SJCRH30 (cell line): ENCODE data around the gene RAET1E. TPM values are rescaled to one million over a fixed set of nuclear protein-coding genes. Genes with fewer than 3 reads are reported as not detected.
"Not testable (repeated sequence)": the region's sequence is repeated elsewhere in the genome, so short reads cannot be mapped to it uniquely, and the experiment has no call there.

Source experiments
- DNase-seq, 2 experiments: peaks; one replicate each; pipeline ENCODE4 v3.0.0-alpha.2; 2015 to 2020
- H3K27ac ChIP-seq: fragments of 250-450 bp; sonication (Bioruptor Pico); 2 replicates; pipeline ENCODE4 v1.5.1; 2020; ENCODE audit warnings: mild to moderate bottlenecking, moderate library complexity
- H3K27me3 ChIP-seq: fragments of 250-450 bp; sonication (Bioruptor Pico); 2 replicates; pipeline ENCODE4 v1.5.1; 2020; ENCODE audit warnings: mild to moderate bottlenecking, moderate library complexity
- H3K36me3 ChIP-seq: fragments of 250-450 bp; sonication (Bioruptor Pico); 2 replicates; pipeline ENCODE4 v1.5.1; 2020; ENCODE audit warnings: mild to moderate bottlenecking, moderate library complexity
- H3K4me1 ChIP-seq: fragments of 250-450 bp; sonication (Bioruptor Pico); 2 replicates; pipeline ENCODE4 v1.5.1; 2020; ENCODE audit warnings: mild to moderate bottlenecking, moderate library complexity
- H3K4me3 ChIP-seq: fragments of 250-450 bp; sonication (Bioruptor Pico); 2 replicates; pipeline ENCODE4 v1.5.1; 2020; ENCODE audit warnings: mild to moderate bottlenecking, moderate library complexity
- H3K9me3 ChIP-seq: fragments of 250-450 bp; sonication (Bioruptor Pico); replicated peaks from 2 replicates; pipeline ENCODE4 v1.5.1; 2020; ENCODE audit warnings: mild to moderate bottlenecking, moderate library complexity
- total RNA-seq: library from RNA; depleted of rRNA; stranded (reverse); fragments of >200 nt; shearing (Covaris generic); gene quantifications from 2 replicates; pipeline ENCODE4 v1.2.3, GENCODE V29; 2014

RAET1E gene
- total RNA-seq, 1 experiment from 2014 or later: not detected

- no peak for DNase-seq
- Histone ChIP-seq H3K4me1 (no peaks in the 10 kb centered on the region), H3K27me3 (peaks cover 3% of the 10 kb centered on the region; the same call in 1 of the 2 replicates), H3K36me3 (no peaks in the 10 kb centered on the region; the same call in 1 of the 2 replicates), H3K27ac (no peak overlapping the region), H3K9me3 (no peaks in the 10 kb centered on the region; the same call in 1 of the 2 replicates), H3K4me3 (no peak overlapping the region)
Observed at GRCh38 chr6:149876241-149876933, 21.5 kb downstream of the RAET1E start.

GRCh38 chr6:149872233-149872632, 25.7 kb downstream of the RAET1E start:
- H3K9me3 ChIP-seq: peaks cover 3% of the 10 kb centered on the region; the same call in 1 of the 2 replicates
- H3K4me1 ChIP-seq: no peaks in the 10 kb centered on the region
- H3K36me3 ChIP-seq: no peaks in the 10 kb centered on the region; the same call in 1 of the 2 replicates
- H3K27ac ChIP-seq: no peak overlapping the region
- H3K27me3 ChIP-seq: peaks cover under 1% of the 10 kb centered on the region; the same call in 1 of the 2 replicates
- H3K4me3 ChIP-seq: no peak overlapping the region
- DNase-seq: no peak

GRCh38 chr6:149871182-149871581, 26.7 kb downstream of the RAET1E start:
- peaks cover 3% of the 10 kb centered on the region; the same call in 1 of the 2 replicates for H3K9me3 ChIP-seq
- no peak overlapping the region for H3K27ac ChIP-seq
- DNase-seq: no peak
- no peaks in the 10 kb centered on the region for H3K4me1 ChIP-seq
- no peak overlapping the region for H3K4me3 ChIP-seq
- no peaks in the 10 kb centered on the region; the same call in 1 of the 2 replicates for H3K36me3 ChIP-seq
- H3K27me3 ChIP-seq: no peaks in the 10 kb centered on the region; the same call in 1 of the 2 replicates

GRCh38 chr6:149869275-149869892, 28.5 kb downstream of the RAET1E start:
- Histone ChIP-seq H3K27me3 (no peaks in the 10 kb centered on the region), H3K4me1 (no peaks in the 10 kb centered on the region; the same call in 1 of the 2 replicates), H3K36me3 (no peaks in the 10 kb centered on the region; the same call in 1 of the 2 replicates), H3K27ac (no peak overlapping the region), H3K4me3 (no peak overlapping the region), H3K9me3 (peaks cover 3% of the 10 kb centered on the region; the same call in 1 of the 2 replicates)
- no peak for DNase-seq

DNA sequence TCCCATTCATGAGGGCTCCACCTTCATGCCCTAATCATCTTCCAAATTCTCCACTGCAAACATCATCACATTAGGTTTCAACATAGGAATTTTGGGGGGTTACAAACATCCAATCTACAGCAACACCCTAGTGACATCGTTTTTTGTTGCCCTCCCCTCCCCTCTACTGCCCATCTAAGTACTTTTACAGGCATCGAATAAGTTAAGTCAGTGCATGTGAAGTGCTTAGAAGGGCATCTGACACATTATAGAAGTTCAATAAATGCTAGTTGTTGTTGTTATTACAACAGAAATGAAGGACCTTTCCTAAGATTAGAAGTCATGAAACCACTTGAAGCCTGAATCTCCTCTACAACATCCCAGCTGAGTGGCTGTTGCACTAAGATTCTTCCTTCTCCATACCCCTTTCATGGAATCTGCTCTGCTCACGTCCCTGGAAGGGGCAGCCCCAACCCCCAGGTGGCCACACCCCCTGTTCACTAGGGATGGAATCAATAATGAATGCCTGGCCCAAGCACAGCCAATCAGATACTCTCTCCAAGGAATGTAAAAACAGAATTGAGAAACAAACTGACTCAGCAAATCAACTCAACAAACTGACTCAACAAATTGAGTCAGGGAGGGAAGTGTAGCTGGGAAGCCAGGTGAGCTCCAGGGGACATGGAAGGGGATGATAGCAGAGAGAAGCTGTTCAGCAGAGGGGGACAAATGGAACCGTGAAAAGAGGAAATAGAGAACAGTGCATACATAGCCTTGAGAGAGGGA, 29.9 kb downstream of the RAET1E start:
- Histone ChIP-seq H3K36me3 (no peaks in the 10 kb centered on the region; the same call in 1 of the 2 replicates), H3K27ac (no peak overlapping the region), H3K4me3 (no peak overlapping the region), H3K27me3 (no peaks in the 10 kb centered on the region), H3K4me1 (no peaks in the 10 kb centered on the region; the same call in 1 of the 2 replicates), H3K9me3 (peaks cover 3% of the 10 kb centered on the region; the same call in 1 of the 2 replicates)
- no peak for DNase-seq

DNA sequence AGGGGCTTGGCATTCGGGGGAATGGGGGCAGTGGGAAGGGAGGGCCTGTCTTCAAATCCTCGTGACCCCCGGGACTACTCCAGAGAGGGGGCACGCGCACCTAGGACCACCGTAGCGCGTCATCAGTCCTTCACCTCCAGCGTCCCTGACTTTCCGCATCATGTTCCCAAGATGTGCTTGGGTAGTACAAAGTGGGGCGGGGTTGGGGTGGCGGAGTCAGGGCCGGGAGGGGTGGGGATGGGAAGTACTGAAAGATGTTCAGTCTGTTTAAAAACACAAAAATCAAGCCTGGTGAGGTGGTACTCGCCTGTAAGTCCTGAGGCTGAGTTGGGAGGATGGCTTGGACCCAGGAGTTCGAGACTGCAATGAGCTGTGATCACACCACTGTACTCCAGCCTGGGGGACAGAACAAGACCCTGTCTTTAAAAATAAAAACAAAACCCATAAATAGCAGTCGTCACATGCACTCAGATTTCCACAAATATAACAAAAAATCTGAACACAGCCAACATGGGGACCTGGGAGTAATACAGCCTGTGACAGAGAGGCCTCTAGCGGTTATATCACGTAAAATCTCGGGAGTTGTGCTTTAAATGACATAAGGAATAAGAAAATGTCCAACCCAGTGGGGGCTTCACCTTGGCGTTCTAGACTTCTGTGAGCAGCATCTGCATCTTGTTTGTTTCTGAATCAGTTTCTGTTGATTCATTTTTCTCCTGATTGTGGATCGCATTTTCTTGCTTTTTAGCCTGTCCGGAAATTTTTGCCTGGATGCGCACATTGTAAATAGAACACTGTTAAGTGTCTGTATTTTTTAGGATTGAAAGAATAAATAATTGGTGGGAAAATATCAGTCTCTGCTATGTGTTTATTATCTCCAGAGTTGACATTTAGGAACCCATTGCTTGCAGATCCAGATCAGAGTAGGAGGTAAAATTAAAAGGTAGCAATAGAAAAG, 33.1 kb downstream of the RAET1E start:
- no peaks in the 10 kb centered on the region for H3K36me3 ChIP-seq
- H3K4me1 ChIP-seq: no peaks in the 10 kb centered on the region; the same call in 1 of the 2 replicates
- H3K27me3 ChIP-seq: no peaks in the 10 kb centered on the region
- peak overlapping the region; percentile 69 for H3K4me3 ChIP-seq
- peak; percentile 62 to 84 for DNase-seq
- no peaks in the 10 kb centered on the region for H3K9me3 ChIP-seq
- peak overlapping the region; percentile 58; the same call in 1 of the 2 replicates for H3K27ac ChIP-seq

DNA sequence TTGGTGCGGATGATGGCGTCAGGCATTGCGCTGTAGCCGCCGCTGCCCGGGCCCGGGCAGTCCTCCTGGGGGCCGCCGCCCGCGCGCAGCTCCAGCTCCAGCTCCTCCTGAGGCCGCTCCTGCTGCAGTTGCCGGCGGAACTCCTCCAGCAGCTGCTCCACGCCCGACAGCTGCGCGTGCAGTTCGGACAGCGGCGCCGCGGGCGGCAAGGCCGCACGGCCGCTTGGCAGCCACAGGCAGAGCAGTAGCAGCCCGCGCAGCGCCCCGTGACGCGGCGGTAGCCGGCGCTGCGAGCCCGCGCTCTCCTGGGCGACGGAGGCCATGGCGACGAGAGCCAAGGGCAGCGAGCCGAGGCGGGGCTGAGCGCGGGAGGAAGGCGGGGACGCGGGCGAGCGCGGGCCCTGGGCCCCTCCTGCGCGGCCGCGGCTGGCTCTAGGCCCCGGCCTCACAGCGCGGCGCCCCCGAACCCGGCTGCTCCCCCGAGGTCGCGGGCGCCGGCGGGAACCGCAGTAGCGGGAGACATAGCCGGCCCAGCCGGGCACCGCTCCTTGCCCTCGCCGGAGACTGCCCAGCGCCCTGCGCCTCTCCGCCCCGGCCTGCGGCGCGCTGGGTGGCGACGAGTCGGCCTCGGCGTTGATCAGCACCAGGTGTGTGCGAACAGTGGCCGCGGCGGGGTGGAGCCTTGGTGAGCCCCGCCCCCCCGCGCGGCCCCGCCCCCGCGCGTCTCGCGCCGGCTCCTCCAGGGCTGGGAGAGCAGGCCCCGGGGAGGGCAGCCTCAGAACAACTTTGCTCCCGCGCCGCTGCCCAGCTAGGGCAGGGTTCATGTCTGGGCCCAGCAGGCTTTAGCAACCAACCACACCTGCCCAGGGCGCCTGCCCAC, 34.0 kb downstream of the RAET1E start, which contains the start of gene LRP11:
Gene LRP11, minus strand, starts transcription at position 662 of the 880 bp plus-strand sequence. Its CDS starts 339 bp downstream, at position 323.
- Histone ChIP-seq H3K27me3 (no peaks in the 10 kb centered on the region), H3K4me1 (no peaks in the 10 kb centered on the region; the same call in 1 of the 2 replicates), H3K36me3 (no peaks in the 10 kb centered on the region), H3K4me3 (peak within 1 kb of the TSS; percentile 69), H3K27ac (peak within 1 kb of the TSS; percentile 58; the same call in 1 of the 2 replicates), H3K9me3 (no peaks in the 10 kb centered on the region)
- DNase-seq: peak; percentile 94

DNA sequence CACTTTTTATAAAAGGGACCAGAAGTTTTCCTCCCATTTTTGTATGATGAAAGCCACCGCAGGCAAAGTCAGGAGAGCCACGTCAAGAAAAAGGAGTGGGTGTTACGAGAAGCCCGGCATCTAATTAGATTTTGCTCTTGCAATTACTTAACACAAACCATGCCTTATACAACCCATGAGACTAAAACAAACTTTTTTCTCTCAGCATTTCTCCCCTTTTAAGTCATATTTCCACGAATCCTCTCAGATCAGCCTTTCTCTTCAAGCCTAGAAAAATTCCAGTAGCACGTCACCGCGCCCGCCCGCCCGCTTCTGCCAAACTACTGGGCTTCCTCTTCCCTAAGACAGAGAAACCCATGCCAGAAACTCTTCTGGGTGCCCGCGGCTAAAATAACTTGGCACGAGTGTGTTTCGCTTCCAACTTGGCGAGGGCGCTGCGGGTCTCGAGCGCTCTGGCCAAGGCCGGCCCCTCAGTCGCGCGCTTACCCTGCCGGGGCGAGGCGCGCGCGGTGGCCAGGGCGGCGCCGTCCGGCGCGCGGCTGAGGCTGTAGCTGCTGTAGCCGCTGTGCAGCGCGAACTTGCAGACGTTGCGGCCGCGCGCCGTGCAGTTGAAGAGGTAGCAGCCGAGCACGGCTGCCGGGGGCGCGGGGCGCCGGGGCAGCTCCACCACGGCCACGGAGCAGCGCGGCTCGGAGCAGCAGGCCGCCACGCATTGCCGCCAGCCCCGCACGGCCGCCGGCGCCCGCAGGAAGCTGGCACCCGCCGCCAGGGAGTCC, 34.8 kb downstream of the RAET1E start:
- H3K4me3 ChIP-seq: peak overlapping the region; percentile 69
- H3K36me3 ChIP-seq: no peaks in the 10 kb centered on the region
- H3K9me3 ChIP-seq: no peaks in the 10 kb centered on the region
- no peaks in the 10 kb centered on the region for H3K27me3 ChIP-seq
- DNase-seq: peak; percentile 79 to 80
- no peaks in the 10 kb centered on the region; the same call in 1 of the 2 replicates for H3K4me1 ChIP-seq
- H3K27ac ChIP-seq: peak overlapping the region; percentile 58

DNA sequence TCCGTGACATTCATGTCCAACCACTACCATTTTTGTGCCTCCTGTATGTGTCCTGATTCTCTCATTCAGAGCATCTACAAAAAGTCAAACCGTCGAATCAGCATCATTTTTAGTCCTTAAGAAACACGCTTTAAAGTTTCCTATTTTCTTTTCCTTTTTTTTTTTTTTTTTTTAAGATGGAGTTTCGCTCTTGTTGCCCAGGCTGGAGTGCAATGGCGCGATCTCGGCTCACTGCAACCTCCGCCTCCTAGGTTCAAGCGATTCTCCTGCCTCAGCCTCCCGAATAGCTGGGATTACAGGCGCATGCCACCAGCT, 35.5 kb downstream of the RAET1E start:
- not testable (repeated sequence) for H3K4me1 ChIP-seq, H3K27me3 ChIP-seq, H3K27ac ChIP-seq, H3K9me3 ChIP-seq, H3K36me3 ChIP-seq, DNase-seq
- peak overlapping the region; percentile 69 for H3K4me3 ChIP-seq

DNA sequence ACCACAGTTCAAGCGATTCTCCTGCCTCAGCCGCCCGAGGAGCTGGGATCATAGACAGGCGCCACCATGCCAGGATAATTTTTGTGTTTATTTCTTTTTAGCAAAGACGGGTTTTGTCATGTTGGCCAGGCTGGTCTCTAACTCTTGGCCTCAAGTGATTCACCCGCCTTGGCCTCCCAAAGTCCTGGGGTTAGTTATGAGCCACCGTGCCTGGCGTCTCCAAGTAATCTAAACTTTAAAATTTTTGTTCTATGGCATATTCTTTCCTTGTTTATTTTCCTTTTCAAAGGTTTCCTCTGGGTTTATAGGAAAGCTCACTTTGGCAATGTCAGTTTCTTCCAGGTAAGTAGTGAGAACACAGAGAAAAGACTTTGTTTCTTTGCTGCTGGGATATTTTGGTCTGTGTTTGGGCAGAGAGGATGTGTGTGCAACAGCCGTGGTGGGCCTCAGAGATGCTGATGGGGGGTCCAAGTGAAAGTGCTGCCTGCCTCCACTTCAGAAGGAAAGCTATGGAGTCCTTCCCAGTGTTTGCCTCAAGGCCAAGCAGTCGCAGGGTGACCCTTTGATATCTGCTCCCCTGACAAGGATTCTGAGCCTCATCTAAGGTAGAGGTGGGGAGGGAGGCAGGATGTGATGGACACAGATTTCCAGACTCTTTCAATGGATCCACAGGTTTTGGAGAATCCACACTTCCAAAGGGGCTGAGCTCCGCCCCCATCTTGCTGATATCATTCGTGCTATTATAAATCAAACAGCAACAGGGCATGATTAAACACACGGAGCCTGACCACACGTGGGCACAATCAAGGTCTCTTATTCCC, 36.1 kb downstream of the RAET1E start:
- Histone ChIP-seq H3K9me3 (no peaks in the 10 kb centered on the region), H3K27ac (no peak overlapping the region), H3K4me3 (no peak overlapping the region), H3K27me3 (no peaks in the 10 kb centered on the region), H3K4me1 (peaks cover 7% of the 10 kb centered on the region), H3K36me3 (no peaks in the 10 kb centered on the region)
- no peak for DNase-seq

- Histone ChIP-seq H3K36me3 (no peaks in the 10 kb centered on the region), H3K9me3 (no peaks in the 10 kb centered on the region), H3K27ac (no peak overlapping the region), H3K4me1 (peaks cover 15% of the 10 kb centered on the region), H3K27me3 (no peaks in the 10 kb centered on the region), H3K4me3 (no peak overlapping the region)
- DNase-seq: no peak
Observed at GRCh38 chr6:149860834-149861602, 36.9 kb downstream of the RAET1E start.
